COR-L47 (cell line): Measurements from ENCODE around the gene SYCE3.
"Not testable (repeated sequence)": the region's sequence is repeated elsewhere in the genome, so short reads cannot be mapped to it uniquely, and the experiment has no call there.

Experiments used
- DNase-seq: peaks from one replicate; lab custom pipeline; 2025; lab: John Stamatoyannopoulos, UW

SYCE3 gene

GRCh38 chr22:50520826-50521453 lies 41.8 kb downstream of the SYCE3 start:
- no peak for DNase-seq

DNA sequence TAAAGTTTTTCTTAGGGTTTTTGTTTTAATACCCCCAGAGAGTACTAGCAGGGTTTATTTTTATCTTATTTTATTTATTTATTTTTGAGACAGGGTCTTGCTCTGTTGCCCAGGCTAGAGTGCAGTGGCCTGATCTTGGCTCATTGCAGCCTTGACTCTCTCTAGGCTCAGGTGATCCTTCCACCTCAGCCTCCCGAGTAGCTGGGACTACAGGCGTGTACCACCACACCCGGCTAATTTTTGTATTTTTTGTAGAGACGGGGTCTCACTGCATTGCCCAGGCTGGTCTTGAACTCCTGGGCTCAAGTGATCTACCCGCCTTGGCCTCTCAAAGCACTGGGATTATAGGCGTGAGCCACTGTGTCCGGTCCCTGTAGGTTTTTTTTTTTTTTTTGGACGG lies 42.5 kb downstream of the SYCE3 start:
- not testable (repeated sequence) for DNase-seq

GRCh38 chr22:50519151-50519550 lies 43.6 kb downstream of the SYCE3 start:
- no peak for DNase-seq

DNA sequence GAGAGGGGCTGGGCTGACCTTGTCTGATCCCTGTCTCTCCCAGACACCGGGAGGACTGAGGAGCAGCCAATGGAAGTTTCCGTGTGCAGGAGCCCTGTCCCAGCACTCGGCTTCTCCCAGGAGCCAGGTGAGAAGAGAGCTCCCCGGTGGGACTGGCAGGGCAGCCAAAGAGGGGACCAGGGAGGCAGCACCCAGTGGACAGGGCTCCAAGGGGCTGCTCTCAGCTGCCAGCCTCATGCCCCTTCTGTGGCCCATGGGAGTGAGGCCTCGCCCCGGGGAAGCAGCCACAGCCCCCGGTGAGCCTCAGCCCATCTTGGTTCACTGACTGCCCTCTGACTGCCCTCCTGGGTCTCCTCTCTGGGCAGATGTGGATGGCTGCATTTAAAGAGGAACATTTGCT lies 44.1 kb downstream of the SYCE3 start:
- DNase-seq: no peak

GRCh38 chr22:50517495-50518260 lies 45.0 kb downstream of the SYCE3 start:
- no peak for DNase-seq

DNA sequence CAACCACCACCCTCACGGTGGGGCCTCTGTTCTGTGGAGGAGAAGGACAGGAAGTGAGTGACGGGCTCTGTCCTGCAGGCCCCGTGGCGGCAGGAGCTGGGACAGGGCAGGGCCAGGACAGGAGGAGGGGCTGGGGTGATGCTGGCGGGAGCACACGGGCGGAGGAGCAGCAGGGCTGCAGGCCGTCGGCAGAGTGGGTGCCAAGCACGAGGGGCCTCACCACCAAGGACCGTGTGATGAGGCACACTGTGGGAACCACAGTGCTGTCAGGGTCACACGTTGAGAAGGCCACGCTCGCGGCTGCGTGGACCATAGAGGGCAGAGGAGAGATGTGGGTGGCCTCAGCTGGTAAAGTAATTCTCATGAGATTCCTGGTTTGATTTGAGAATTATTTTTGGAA lies 45.8 kb downstream of the SYCE3 start:
- DNase-seq: no peak

DNA sequence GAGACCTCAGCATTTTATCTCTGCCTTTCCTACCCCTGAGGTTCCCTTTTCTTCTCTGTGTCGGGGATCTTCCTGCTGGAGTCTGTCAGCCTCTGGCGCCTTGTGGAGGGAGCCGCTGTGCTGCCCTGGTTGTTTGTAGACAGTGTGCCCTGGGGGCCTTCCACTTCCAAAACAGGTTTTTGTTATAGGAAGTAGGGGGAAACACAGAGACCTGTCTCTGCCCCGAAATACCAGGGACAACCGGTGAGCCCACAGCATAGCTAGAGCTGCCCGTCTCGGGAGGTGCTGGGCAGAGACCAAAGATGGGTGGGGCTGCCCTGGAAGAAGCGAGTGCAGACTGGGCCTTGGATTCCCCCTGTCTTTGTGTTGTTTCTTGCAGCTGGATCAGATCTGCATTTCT lies 46.7 kb downstream of the SYCE3 start:
- DNase-seq: no peak

DNA sequence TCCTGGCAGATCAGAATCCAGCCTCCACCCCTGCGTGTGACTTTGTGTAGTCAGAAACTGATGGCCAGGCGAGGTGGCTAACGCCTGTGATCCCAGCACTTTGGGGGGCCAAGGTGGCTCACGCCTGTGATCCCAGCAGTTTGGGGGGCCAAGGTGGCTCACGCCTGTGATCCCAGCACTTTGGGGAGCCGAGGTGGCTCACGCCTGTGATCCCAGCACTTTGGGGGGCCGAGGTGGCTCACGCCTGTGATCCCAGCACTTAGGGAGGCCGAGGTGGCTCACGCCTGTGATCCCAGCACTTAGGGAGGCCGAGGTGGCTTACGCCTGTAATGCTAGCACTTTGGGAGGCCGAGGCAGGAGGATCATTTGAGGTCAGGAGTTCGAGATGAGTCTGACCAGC lies 49.5 kb downstream of the SYCE3 start:
- no peak for DNase-seq

DNA sequence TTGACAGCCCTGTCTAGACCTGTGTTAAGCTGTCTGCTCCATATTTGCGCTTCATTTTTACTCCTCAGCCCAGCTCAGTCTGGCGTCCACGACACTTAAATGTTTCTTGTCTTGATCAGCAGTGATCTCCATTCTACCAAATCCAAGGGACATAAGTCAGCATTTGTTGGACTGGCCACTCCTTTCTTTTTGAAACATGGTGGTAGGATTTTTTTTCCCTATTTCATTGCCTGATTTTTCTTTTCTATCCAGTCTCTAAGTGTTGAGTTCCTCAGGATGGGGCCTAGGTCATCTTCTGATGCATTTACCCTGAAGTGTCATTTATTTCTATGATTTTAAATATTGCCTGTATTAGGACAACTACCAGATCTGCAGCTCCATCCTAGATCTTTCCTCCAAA lies 53.8 kb downstream of the SYCE3 start:
- DNase-seq: no peak

- DNase-seq: peak; percentile 96
These were observed 54.5 kb downstream of the SYCE3 start, which contains the start of gene NCAPH2 for GRCh38 chr22:50507991-50508884. Gene NCAPH2 (plus strand): TSS chr22:50508224. CDS start chr22:50508338, 114 bp downstream.

DNA sequence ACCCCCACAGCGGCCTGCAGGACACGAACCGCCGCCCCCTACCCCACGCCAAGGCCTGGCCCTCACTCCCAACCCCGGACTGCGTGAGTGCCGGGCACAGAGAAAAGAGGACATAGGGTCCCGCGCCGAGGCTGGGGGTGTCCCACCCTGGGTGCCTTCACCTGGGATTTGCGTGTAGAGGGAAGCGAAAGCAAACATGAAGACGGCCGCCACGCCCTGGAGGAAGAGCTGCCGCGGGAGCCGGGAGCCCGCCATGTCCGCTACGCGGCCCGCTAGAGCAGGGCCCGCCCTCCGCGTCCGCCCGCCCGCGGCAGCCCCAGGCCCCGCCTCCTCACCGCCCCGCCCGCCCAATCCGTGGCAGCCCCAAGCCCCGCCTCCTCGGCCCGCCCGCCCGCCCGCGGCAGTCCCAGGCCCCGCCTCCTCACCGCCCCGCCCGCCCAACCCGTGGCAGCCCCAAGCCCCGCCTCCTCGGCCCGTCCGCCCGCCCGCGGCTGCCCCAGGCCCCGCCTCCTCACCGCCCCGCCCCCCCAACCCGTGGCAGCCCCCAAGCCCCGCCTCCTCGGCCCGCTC lies 55.2 kb downstream of the SYCE3 start, which contains the start of gene LMF2:
LMF2 (minus strand) TSS at position 282 of the 570 bp plus-strand sequence; CDS start at position 255, 27 bp downstream.
- no peak for DNase-seq

DNA sequence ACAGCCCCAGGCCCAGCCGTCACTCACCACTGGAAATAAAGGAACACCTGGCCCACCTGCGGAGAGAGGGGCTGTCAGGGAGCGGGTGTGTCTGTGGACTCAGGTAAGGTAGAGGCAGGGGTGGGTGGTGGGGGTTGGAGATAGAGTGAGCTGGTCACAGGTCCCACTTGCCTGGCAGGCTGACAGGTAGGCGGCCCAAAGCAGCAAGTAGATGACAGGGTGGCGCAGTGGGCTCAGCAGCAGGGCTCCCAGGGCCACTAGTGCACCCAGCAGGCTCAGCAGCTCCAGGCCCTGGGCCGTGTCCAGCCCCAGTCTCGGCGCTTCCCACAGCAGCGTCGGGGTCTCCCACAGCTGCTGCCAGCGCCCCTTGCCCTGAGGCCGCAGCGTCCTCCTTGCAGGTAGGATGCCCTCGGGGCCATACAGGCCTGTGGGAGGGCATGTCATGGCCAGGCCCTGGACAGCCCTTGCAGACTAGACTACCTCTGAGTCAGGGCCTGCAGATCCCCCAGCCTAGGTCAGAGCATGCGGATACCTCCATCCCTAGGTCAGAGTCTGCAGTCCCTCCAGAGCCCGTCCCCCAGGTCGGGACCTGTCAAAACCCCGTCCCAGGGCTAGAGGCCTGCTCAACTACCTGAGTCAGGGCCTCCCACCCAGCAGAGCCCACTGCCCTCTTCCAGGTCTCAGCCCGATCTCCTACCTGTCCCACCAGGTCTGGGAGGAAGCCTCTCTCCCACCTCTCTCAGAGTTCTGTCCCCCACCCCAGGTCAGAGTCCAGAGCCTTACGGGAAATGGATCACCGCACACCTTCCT lies 55.9 kb downstream of the SYCE3 start:
- DNase-seq: peak; percentile 98

DNA sequence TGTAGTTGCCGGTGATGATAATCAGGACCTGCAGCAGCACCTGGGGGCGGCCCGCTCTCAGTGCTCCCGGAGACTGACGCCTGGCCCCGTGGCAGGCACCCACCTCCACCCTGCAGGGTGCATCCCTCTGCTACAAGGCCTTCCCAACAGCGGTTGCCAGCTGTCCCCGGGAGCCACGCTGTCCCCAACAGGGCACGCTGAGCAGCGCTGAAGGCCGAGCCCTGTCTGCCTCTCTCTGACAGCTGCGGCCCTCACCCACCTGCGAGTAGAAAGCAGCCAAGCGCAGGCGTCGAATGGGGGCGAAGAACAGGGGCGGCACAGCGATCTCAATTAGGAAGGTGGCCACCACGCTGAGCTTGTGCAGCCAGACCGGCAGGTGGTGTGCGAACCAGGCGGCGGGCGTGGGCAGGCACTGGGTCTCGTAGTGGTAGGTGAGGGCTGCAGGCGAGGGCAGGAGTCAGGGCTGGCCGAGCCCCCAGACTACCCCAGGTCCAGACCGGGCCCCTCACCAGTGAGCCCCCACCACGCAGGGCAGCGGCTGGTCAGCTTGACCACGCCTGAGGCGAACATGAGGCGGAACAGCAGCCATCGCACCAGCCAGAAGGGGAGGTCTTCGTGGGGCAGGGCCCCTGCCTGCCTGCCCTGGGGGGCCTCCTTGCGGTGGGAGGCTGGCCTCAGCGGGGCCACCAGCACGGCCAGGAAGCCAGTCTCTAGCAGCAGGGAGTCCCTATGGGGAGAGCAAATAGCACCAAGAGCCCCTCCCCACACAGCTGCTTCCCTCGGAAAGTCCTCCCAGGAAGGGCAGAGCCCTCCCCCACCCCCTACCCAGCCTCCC lies 56.7 kb downstream of the SYCE3 start:
- peak; percentile 93 for DNase-seq

- no peak for DNase-seq
These were observed 57.4 kb downstream of the SYCE3 start for GRCh38 chr22:50505276-50505775.

DNA sequence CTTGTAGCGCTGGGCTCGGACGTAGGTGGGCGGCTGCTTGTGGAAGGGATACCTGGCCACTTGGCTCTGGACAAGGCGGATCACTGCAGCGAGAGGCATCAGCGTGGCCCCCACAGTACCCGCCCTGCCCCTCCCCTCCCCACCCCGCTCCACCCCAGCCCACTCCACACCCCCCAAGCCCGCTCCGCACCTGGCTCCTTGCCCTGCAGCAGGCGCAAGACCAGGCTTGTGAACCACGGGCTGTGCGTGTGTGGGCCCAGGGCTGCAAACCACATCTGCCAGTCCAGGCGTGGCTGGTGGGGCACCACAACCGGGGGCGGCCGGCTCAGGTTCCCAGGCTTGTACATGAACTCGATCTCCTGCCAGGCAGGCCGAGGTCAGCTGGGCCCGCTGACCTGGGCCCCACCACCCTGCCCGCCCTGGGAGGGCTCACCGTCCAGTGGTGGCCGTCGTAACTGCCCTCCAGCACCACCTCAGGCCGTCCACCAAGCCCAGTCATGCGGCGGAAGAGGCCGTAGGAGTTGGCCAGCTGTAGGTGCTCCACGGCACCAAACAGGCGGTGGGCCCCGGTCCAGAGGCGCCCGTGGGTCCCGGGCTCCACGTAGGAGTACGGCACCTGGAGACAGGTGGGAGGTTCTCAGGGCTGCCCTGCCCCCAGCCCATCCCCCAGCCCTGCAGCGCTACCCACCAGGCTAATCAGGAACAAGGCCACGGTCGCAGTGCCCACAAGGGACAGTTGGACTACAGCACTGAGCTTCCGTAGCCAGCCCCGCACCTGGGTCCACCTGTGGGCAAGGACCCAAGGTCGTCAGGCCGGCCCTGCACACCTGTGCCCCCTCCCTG lies 58.1 kb downstream of the SYCE3 start:
- DNase-seq: no peak

GRCh38 chr22:50503475-50504145 lies 59.1 kb downstream of the SYCE3 start:
- no peak for DNase-seq

GRCh38 chr22:50502628-50503474 lies 59.9 kb downstream of the SYCE3 start:
- DNase-seq: no peak

- DNase-seq: no peak
These were observed 60.6 kb downstream of the SYCE3 start for GRCh38 chr22:50502096-50502495.
